ENCODE measurements around the gene HTR5A.

Gene HTR5A

GRCh38 chr7:155136619-155137243 is 66.6 kb downstream of the HTR5A start:
- H3K9me3 ChIP-seq (ENCODE audit: control insufficient read depth in 2 of 2, low read length in 2 of 2) = peaks cover 0 to 3% of the 10 kb centered on the region in 2 donors

More at GRCh38 chr7:155136619-155137243, 66.6 kb downstream of the HTR5A start:
- Histone ChIP-seq H3K9ac (ENCODE audit: low read length in 2 of 2) (no peak overlapping the region), H3K4me1 (ENCODE audit: control insufficient read depth, insufficient read depth, low read length) (no peaks in the 10 kb centered on the region), H3K27me3 (ENCODE audit: control insufficient read depth in 1 of 2, insufficient read depth in 2 of 2, low read length in 2 of 2) (peaks cover 2 to 3% of the 10 kb centered on the region in 2 donors), H3K36me3 (ENCODE audit: control insufficient read depth in 2 of 2, insufficient read depth in 2 of 2, low read length in 2 of 2) (no peaks in the 10 kb centered on the region), H3K4me3 (ENCODE audit: low read length in 2 of 2) (no peak overlapping the region), H3K27ac (ENCODE audit: low read length) (no peak overlapping the region)

All from stomach smooth muscle (tissue), 2 donors.